NCI-H1417 (cell line): ENCODE data around the gene PPARA.
A peak's percentile ranks its signal among the peaks of the same experiment; 100 is the strongest.

Experiments
- DNase-seq, 3 experiments: peaks; one replicate each; lab custom pipeline; 2025; lab: John Stamatoyannopoulos, UW

Gene PPARA

GRCh38 chr22:46203601-46203980 lies 53.3 kb downstream of the PPARA start:
- DNase-seq: no peak

GRCh38 chr22:46209262-46209661 lies 58.9 kb downstream of the PPARA start:
- DNase-seq: no peak

GRCh38 chr22:46212195-46212594 lies 61.9 kb downstream of the PPARA start:
- no peak for DNase-seq

GRCh38 chr22:46213052-46213451 lies 62.7 kb downstream of the PPARA start:
- no peak for DNase-seq

- DNase-seq: no peak
Observed at GRCh38 chr22:46214149-46214548, 63.8 kb downstream of the PPARA start.

GRCh38 chr22:46214616-46215015 lies 64.3 kb downstream of the PPARA start:
- DNase-seq: no peak

- DNase-seq: peak in 1 of 3 experiments; percentile 37
Observed at GRCh38 chr22:46219636-46220035, 69.3 kb downstream of the PPARA start.

GRCh38 chr22:46220921-46221320 lies 70.6 kb downstream of the PPARA start:
- no peak for DNase-seq

GRCh38 chr22:46224044-46224897 lies 73.9 kb downstream of the PPARA start:
- no peak for DNase-seq

GRCh38 chr22:46224898-46225290 lies 74.6 kb downstream of the PPARA start:
- no peak for DNase-seq

- DNase-seq: no peak
Observed at GRCh38 chr22:46225631-46226030, 75.3 kb downstream of the PPARA start.

- DNase-seq: no peak
Observed at GRCh38 chr22:46226577-46226976, 76.3 kb downstream of the PPARA start.

- no peak for DNase-seq
Observed at GRCh38 chr22:46229701-46230100, 79.4 kb downstream of the PPARA start.

- DNase-seq: no peak
Observed at GRCh38 chr22:46230262-46230901, 80.1 kb downstream of the PPARA start.

- DNase-seq: no peak
Observed at GRCh38 chr22:46233231-46233630, 82.9 kb downstream of the PPARA start.

GRCh38 chr22:46234969-46235368 lies 84.6 kb downstream of the PPARA start:
- no peak for DNase-seq

- DNase-seq: no peak
Observed at GRCh38 chr22:46237453-46238124, 87.3 kb downstream of the PPARA start.

- DNase-seq: no peak
Observed at GRCh38 chr22:46238541-46238940, 88.2 kb downstream of the PPARA start.

- no peak for DNase-seq
Observed at GRCh38 chr22:46239261-46240048, 89.1 kb downstream of the PPARA start.

- no peak for DNase-seq
Observed at GRCh38 chr22:46240073-46240472, 89.7 kb downstream of the PPARA start.

- no peak for DNase-seq
Observed at GRCh38 chr22:46240506-46240905, 90.2 kb downstream of the PPARA start.

GRCh38 chr22:46240907-46241306 lies 90.6 kb downstream of the PPARA start:
- no peak for DNase-seq
